RWPE2 (cell line): Measurements from ENCODE around the gene VPS52.
A peak's percentile ranks its signal among the peaks of the same experiment; 100 is the strongest.

Experiments used
- ATAC-seq: fragments of 200-7000 bp; cut with Tn5 transposase; 3 replicates; pipeline ENCODE4 v1.9.1; 2021; ENCODE audit warnings: low read depth
- DNase-seq: peaks from one replicate; pipeline ENCODE4 v3.0.0-alpha.2; 2020; ENCODE audit warnings: low spot score
- H3K27ac ChIP-seq: fragments of 450-650 bp; 2 replicates; pipeline ENCODE4 v1.5.1; 2017; ENCODE audit warnings: mild to moderate bottlenecking; ENCODE audit not compliant: poor library complexity, severe bottlenecking
- H3K27me3 ChIP-seq: fragments of 250-450 bp; sonication (Bioruptor Pico); 2 replicates; pipeline ENCODE4 v1.5.1; 2021; ENCODE audit warnings: mild to moderate bottlenecking, moderate library complexity; ENCODE audit not compliant: insufficient read depth, poor library complexity, severe bottlenecking
- H3K36me3 ChIP-seq: fragments of 250-450 bp; sonication (Bioruptor Pico); 2 replicates; pipeline ENCODE4 v1.5.1; 2020; ENCODE audit warnings: low read depth, mild to moderate bottlenecking, moderate library complexity
- H3K4me1 ChIP-seq: fragments of 250-450 bp; sonication (Bioruptor Pico); 2 replicates; pipeline ENCODE4 v1.5.1; 2021; ENCODE audit warnings: mild to moderate bottlenecking, moderate library complexity; ENCODE audit not compliant: insufficient read depth, poor library complexity, severe bottlenecking
- H3K4me3 ChIP-seq: fragments of 250-450 bp; sonication (Bioruptor Pico); 2 replicates; pipeline ENCODE4 v1.5.1; 2021; ENCODE audit warnings: mild to moderate bottlenecking, moderate library complexity; ENCODE audit not compliant: severe bottlenecking
- H3K9me3 ChIP-seq: fragments of 250-450 bp; sonication (Bioruptor Pico); 2 replicates; pipeline ENCODE4 v1.5.1; 2021; ENCODE audit warnings: mild to moderate bottlenecking, moderate library complexity; ENCODE audit not compliant: severe bottlenecking
- CTCF ChIP-seq: fragments of 450-650 bp; IDR thresholded peaks from one replicate; pipeline ENCODE4 v1.5.1; 2017; ENCODE audit warnings: mild to moderate bottlenecking, moderate library complexity; ENCODE audit not compliant: poor library complexity, severe bottlenecking

VPS52 gene

GRCh38 chr6:33215271-33216116, 56.2 kb downstream of the VPS52 start:
- Histone ChIP-seq H3K27me3 (no peaks in the 10 kb centered on the region), H3K9me3 (no peaks in the 10 kb centered on the region), H3K36me3 (peaks cover 3% of the 10 kb centered on the region; the same call in 1 of the 2 replicates), H3K4me1 (peaks cover 7% of the 10 kb centered on the region), H3K4me3 (no peak overlapping the region), H3K27ac (no peak overlapping the region)
- no peak for TF ChIP-seq CTCF
- DNase-seq (no peak), ATAC-seq (no peak)

- H3K4me1 ChIP-seq: peaks cover 7% of the 10 kb centered on the region
- no peaks in the 10 kb centered on the region for H3K9me3 ChIP-seq
- no peaks in the 10 kb centered on the region for H3K27me3 ChIP-seq
- no peak for TF ChIP-seq CTCF
- H3K27ac ChIP-seq: no peak overlapping the region
- peak overlapping the region; percentile 29 for H3K4me3 ChIP-seq
- H3K36me3 ChIP-seq: peaks cover 17% of the 10 kb centered on the region
- ATAC-seq: no peak; the same call in 2 of the 3 replicates
- peak; percentile 41 for DNase-seq
Measured at GRCh38 chr6:33213989-33214335, 57.7 kb downstream of the VPS52 start.

GRCh38 chr6:33213166-33213988, 58.3 kb downstream of the VPS52 start:
- H3K4me1 ChIP-seq: peaks cover 7% of the 10 kb centered on the region
- peaks cover 17% of the 10 kb centered on the region for H3K36me3 ChIP-seq
- ATAC-seq (peak; percentile 52), DNase-seq (peak; percentile 56)
- no peaks in the 10 kb centered on the region for H3K27me3 ChIP-seq
- H3K27ac ChIP-seq: no peak overlapping the region
- no peak for TF ChIP-seq CTCF
- H3K4me3 ChIP-seq: peak overlapping the region; percentile 29
- H3K9me3 ChIP-seq: no peaks in the 10 kb centered on the region

- no peak for ATAC-seq
- no peaks in the 10 kb centered on the region for H3K9me3 ChIP-seq
- peaks cover 17% of the 10 kb centered on the region for H3K36me3 ChIP-seq
- peaks cover 7% of the 10 kb centered on the region for H3K4me1 ChIP-seq
- TF ChIP-seq CTCF: no peak
- no peaks in the 10 kb centered on the region for H3K27me3 ChIP-seq
- H3K27ac ChIP-seq: no peak overlapping the region
- no peak for DNase-seq
- H3K4me3 ChIP-seq: peak overlapping the region; percentile 29
Measured at GRCh38 chr6:33212857-33213165, 58.9 kb downstream of the VPS52 start.
